GM21825 (cell line): ENCODE measurements around the gene TMC1.
"Not testable (repeated sequence)": the region's sequence is repeated elsewhere in the genome, so short reads cannot be mapped to it uniquely, and the experiment has no call there.

Experiments
- ATAC-seq: cut with Tn5 transposase; IDR thresholded peaks from one replicate; pipeline ENCODE4 v1.9.1; 2021; ENCODE audit warnings: mild to moderate bottlenecking, moderate library complexity; ENCODE audit not compliant: unreplicated experiment

The TMC1 gene

DNA sequence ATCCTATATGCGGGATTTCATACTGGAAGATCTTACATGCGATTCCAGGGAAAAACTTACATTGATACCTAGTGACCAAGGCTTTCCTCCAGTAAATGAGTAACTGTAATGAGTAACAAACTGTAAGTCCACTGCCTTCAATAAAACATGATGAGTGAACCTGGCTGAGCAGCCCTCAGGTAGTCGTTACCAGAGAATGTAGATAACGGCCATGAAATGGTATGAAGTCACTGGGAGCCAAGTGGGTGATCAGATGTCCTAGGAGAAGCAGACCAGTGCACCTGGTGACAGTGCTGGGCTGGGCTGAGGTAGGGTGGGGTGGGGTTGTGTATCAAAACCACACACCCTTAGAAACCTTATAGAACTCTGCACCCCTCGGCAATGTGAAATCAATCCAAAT is 227.9 kb downstream of the TMC1 start:
- no peak for ATAC-seq

DNA sequence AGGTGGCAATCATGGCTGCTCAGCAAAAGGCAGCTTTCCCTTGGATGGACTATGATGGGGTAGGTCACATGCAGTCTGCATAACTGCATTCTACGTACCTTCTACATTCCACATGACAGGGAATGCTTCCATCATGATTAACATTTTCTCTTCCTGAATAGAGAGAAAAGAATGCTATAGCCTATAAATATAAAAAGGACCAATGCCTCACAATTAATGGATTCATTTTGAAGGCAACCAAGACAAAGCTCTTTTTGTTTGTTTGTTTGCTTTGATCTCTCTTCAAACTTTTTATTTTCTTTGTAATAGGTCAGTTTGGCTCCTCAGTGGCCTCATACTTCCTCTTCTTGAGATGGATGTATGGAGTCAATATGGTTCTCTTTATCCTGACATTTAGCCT is 230.1 kb downstream of the TMC1 start:
- ATAC-seq, result no peak

DNA sequence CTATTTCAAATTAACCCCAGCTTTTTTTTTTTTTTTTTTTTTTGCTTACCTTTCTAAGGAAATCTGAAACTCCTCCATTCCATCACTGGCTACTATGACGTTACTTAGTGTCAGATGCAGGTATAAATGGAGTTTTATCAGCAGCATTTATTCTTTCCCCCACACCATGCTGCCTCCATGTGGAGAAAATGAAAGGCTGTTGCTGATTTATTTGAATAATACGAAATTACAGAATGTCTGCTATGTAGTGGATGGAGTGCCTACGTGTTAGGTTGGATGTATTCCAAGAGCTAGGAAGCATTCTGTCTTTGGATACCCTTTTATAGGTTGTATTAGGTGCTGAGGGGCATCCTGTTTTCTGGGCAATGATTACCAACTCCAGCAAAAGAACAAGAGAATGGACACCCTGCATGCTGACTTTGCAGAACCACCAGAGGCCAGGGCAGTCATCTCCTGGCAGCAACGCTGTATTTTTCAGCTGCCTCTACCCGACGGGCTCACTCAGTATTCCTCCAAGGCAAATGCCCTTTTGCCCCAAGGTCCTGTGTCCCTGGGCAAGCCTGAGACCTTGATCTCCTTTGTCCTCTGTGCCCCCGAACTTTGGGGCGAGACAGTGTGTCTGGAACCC is 232.0 kb downstream of the TMC1 start:
- ATAC-seq, result no peak

DNA sequence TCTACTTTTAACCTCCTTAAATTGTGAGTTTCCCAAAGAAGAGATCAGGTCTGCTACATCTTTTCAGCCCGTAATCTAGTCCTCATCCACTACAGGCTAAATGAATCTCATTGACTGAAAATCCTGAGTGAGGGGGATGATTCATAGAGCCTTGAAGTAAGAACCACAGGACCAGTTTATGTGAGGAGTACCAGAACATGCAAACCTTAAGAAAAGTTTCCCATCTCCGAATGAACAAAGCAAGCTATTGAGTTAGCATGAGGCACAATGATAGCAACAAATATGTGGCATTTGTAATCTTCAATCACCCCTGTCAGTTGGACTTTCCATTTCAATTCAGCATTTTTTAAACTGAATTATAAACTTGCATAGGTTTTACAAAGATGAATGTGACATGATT is 234.4 kb downstream of the TMC1 start:
- no peak for ATAC-seq

DNA sequence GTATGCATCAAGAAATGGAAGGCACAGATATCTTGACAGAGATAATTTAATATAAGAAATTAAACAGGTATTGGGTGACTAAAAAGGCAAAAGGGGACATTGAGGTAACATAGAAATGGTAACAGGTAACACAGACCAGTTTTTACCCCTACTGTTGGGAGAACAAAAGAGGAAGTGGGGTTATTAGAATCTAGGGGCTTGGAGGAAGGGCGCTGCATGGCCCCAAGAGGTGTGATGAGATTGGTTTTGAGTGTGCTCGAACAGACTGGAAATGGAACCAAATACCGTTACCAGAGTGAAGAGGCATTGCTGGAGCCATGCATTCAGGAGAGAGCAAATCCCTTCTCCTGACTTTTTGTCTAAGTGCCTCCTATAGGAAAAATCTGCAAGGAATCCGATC is 237.5 kb downstream of the TMC1 start:
- no peak for ATAC-seq

DNA sequence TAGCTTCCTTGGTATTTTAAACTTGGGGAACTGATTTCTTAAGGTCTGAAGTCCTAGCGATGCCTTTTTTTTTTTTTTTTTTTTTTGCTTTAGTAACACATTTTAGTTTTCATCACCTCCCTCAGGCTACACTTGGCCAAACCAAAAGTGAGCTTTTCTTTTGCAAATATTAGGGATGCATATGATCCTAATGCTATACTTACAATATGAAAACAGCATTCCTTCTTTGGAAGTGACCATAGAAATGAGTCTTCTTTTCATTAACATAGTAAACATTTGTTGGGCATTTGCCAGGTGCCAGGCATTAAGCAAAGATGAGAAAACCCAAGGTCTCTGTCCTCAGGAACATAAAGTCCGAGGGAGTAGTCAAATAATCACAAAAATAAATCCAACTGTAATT is 241.6 kb downstream of the TMC1 start:
- no peak for ATAC-seq

DNA sequence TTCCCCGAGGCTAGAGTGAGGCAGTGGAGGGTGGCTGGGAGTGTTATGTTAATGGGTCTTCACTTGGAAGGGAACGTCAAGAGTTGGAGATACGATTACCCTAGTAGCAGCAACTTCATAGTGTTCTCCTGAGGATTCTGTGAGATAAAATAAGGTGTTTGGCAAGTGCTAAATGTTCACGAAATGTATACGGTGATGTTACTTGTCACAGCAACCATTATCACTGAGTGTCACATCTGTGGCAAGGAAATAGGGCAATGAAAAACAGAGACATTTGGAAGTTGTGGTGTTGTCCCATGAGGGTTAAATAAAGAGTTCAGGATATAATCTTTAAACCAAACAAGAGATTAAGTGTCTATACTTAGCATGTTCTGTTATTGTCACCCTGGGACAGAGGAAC is 248.1 kb downstream of the TMC1 start:
- ATAC-seq, result no peak

DNA sequence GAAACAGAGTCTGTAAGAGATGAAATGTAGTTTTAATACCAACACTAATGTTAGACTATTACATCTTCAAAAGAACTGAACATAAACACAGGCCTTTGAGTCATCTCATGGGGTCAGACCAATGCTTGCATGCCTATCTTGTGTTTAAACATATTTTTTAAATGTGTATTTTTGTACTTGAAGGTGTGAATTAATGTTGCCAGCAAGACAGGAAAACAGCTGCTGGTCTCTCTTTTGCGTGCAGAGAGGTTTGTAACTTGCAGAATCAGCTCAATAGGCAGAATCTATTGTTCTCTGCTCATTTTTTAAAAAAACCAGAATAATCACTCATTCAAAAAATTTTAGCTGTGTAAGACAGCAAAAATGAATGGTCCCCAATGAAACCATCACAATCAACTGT is 251.3 kb downstream of the TMC1 start:
- ATAC-seq, result no peak

DNA sequence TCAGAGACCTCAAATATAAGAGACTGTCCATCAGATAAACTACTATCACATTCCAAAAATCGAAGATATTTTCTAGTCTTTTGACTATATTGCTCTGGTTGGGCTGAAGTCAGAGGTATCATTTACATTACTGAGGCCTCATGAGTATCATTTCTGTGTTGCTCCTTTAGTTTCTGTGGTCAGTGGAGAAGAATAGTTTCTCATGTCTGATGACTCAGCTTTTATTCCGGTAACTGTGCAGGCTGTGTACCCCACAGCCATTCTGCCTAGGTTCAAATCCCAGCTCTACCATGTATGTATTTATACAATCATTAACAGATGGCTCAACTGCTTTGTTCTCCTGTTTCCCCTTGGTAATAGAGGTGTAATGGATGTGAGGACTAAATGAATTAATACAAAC is 252.2 kb downstream of the TMC1 start:
- no peak for ATAC-seq

DNA sequence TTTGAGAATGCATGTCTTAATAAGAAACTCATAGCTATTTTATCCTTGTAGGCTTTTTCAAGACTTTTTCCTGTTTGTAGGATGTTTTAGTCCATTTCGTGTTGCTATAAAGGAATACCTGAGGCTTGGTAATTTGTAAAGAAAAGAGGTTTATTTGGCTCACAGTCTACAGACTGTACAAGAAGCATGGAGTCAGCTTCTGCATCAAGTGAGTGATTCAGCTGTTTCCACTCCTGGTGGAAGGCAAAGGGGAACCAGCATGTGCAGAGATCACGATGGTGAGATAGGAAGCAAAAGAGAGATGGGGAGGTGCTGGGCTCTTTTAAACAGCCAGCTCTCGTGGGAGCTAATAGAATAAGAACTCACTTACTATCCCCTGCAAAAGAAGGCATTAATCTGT is 254.2 kb downstream of the TMC1 start:
- ATAC-seq, result no peak

DNA sequence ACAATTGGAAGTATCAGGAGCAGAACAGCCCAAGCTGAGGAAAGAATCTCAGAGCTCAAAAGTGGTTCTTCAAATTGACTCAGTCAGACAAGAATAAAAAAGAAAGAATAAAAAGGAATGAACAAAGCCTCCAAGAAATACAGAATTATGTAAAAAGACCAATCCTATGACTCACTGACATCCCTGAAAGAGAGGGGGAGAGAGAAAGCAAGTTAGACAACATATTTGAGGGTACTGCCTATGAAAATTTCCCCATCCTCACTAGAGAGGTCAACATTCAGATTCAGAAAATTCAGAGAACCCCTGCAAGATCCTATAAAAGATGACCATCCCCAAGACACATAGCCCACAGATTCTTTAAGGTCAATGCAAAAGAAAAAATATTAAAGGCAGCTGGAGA is 258.2 kb downstream of the TMC1 start:
- no peak for ATAC-seq

DNA sequence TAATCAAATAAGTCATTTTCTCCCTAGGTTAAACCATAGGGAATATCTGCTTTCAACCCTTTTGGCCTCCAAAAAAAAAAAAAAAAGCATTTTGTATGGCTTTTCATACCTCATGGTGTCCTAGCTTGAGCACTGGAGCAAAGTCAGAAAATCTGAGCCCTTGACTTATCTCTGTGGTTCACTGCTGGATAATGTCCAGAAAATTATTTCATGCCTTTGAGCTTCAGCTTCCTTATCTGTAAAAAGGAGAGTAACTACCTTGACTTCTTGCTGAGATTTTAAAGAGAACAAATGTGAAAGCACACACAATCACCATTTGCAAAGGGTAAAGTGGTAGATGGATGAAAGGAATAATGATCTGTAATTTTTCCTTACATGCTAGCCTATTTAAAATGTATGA is 265.5 kb downstream of the TMC1 start:
- no peak for ATAC-seq

DNA sequence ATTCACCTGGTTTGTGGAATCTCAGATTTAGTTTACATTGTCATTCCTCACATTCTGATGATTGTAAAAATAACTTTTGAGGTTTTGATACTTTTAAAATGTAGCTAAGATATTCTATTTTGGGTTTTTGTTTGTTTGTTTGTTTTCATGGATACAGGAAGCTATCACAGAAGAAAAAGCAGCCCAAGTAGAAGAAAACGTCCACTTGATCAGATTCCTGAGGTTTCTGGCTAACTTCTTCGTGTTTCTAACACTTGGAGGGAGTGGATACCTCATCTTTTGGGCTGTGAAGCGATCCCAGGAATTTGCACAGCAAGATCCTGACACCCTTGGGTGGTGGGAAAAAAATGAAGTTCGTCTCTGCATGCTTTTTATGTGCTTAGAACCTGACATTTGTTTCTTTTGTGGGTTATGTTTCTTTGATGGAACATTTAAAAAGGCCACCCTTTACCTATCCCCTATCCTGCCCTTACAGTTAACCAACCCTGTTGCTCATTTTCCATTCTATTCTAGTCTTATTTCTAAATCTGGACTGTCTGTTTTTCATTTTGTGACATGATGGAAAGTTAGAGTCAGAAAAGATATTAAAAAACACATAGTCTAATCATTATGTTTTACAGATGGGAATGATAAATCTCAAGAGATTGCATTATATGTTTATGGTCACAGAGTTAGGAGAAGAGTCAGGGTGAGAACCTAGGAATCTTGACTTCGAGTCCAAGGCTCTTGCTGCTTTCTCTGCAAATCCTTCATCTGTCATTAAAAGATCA is 267.7 kb downstream of the TMC1 start:
- ATAC-seq, result no peak

DNA sequence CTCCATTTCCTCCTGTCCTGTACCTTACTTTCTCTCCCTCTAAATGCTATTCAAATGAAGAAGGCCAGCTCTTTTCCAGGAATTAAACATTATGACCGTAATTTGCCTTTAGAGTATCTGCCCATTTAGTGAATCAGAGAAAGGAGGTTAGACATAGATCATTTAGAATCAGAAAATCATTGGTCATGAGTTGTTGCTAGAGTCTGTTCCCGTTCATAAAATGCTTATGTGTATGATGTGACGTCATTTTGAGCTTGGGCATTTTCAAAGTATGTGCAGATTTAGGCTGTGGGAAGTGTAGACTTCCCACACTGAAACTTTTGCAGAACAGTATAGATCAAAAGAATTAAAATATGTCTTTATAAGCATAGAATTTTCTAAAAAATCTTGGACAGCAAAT is 268.5 kb downstream of the TMC1 start:
- ATAC-seq, result no peak

DNA sequence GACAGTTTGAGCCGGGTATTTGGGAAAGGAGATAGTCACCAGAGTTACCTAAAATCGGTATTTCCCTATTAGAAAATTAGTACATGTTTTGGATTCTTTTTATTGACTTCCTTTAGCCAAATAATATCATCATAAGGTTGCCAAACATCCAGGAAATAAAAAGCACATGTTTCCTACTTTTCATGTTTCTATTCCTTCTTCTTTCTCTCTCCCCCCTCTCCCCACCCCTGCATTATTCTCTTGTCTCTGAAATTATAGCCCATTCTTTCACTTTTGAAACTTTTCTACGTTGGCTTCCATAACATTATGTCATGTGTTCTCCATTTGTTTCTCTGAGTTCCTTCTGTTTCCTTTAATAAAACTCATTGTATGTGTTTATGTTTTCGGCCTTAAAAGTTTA is 269.6 kb downstream of the TMC1 start:
- ATAC-seq, result no peak

DNA sequence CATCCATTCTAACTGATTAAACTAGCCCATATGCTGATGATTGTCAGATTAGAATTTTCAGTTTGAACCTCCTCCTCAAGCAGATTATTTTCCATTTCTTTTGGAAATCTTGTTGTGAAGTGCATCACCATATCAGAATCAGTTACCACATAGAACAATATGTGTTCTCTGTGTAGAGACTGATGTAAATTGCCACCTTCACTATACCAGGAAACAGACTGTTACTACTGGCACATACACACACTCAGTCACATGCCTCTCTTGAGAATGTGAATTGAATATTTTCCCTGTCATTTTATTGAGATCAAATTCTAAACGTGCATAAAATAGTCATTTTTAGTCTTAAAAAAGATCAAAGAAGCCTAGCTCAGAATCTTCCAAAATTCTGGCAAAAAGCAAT is 270.0 kb downstream of the TMC1 start:
- no peak for ATAC-seq

DNA sequence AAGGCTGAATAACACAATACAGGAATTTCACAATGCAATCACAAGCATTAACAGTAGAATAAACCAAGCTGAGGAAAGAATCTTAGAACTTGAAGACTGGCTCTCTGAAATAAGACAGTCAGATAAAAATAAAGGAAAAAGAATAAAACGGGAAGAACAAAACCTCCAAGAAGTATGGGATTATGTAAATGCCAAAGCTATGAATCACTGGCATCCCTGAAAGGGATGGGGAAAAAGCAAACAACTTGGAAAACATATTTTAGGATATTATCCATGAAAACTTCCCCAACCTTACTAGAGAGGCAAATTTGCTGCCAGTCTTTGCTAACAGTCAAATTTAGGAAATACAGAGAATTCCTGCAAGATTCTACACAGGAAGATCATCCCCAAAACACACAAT is 273.5 kb downstream of the TMC1 start:
- no peak for ATAC-seq

DNA sequence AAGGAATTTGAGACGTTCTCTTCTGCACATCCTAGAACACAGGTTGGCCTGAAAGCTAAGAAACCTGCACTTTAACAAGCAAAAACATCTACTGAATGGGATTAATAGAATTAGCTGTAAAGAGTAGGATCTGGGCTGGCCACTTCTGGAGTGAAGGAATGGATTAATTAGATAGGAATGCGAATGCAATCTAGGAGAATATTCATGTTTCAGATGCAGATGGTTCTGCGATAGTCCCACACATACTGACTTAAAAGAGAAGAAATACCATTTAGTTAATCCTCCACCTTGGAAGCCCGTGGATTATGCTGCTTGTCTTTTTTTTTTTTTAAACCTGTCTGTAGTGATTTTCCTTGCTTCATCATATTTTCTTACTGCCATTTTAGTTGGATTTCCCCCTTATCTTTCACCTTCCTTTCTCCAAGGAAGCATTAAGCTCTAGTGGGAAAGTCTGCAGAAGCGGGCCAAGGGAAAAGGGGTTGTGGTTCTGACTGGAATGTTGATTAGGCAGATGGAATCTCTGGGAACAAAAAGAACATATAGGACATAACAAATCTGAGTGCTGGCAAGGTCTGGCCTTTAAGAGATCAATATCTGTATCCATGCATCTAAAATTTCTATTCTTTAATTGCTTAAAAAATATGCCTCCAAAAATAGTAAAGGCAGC is 279.1 kb downstream of the TMC1 start:
- ATAC-seq, result no peak

DNA sequence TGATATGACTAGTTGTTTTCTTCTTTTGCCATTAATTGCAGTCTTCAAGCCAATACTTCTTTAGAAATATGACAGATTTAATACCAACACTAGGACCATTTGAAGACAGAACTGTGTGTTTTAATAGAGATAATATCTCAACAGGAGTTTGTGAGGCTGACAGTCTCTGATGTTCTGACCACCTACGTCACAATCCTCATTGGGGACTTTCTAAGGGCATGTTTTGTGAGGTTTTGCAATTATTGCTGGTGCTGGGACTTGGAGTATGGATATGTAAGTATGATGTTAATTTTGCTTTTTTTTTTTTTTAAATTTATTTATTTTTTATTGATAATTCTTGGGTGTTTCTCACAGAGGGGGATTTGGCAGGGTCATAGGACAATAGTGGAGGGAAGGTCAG is 283.8 kb downstream of the TMC1 start:
- no peak for ATAC-seq

DNA sequence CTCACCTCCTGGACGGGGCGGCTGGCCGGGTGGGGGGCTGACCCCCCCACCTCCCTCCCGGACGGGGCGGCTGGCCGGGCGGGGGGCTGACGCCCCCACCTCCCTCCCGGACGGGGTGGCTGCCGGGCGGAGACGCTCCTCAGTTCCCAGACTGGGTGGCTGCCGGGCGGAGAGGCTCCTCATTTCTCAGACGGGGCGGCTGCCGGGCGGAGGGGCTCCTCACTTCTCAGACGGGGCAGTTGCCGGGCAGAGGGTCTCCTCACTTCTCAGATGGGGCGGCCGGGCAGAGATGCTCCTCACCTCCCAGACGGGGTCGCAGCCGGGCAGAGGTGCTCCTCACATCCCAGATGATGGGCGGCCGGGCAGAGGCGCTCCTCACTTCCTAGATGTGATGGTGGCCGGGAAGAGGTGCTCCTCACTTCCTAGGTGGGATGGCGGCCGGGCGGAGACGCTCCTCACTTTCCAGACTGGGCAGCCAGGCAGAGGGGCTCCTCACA is 285.0 kb downstream of the TMC1 start:
- ATAC-seq, result not testable (repeated sequence)

DNA sequence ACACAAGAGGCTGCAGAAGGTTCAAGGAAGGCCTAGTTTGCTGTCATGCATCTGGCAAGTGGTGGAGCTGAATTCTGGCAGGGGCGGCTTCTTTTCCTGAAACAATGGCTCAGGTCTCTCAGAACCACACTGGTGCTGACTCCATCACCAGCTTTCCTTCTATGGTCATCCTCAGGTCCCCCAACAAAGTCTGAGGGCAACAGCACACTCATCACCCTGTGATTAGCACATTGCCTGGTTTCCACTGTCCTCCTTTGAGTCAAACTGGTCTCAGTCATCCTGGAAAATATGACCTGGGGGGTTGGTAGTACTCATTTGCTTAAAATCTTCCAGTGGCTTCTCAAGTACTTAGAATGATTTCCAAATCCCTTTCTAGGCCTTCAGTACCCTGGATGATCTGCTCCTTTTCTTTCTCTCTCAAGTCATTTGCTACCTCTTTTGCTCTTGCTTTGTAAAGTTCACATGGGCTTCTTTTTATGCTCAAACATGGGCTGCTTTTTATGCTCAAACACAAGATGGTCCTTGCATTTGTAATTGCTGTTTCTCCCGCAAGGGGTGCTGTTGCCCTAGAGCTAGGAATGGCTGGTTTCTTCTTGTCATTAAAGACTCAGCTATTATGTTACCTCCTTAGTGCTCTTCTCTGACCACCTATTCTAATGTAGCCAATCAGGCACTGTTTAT is 286.5 kb downstream of the TMC1 start:
- ATAC-seq, result no peak

DNA sequence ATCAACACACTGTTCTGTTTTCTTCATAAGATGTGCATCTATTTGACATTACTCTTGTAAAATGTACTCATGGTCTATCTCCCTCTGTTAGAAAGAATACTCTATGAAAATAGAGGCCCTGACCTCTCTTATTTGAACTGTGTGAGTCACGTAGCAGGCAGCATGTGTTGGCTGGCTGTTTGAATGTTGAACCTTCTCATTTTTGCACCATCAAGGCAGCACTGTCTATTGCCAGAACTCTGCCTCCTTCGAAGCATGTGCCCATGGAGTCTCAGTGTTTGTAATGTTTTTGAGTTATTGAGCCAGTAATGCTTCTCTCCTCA is 287.0 kb downstream of the TMC1 start:
- ATAC-seq, result no peak
